ENCODE results near the gene MSANTD7.

- TF ChIP-seq EZH2 (IDR thresholded peaks at IDR 0.05; ENCODE audit: insufficient read depth, poor library complexity, severe bottlenecking) (no peak), EZH2phosphoT487 (IDR thresholded peaks at IDR 0.05; ENCODE audit: insufficient read depth, low read depth) (no peak)
Observed at GRCh38 chr10:14822879-14823755, 15.0 kb upstream of the MSANTD7 start.
